ENCODE measurements around the gene GLP2R.

The GLP2R gene

GRCh38 chr17:9790316-9790715 lies 35.4 kb upstream of the GLP2R start:
- Histone ChIP-seq H3K27me3 (ENCODE audit: insufficient read depth, poor library complexity, severe bottlenecking) (no peaks in the 10 kb centered on the region), H3K27ac (replicated peaks) (no peak overlapping the region), H3K4me3 (replicated peaks; ENCODE audit: insufficient read depth, low read length) (no peak overlapping the region)
- DNase-seq (ENCODE audit: low read depth in 1 of 2, low spot score in 1 of 2) = no peak
- TF ChIP-seq SPI1 (IDR thresholded peaks at IDR 0.05; ENCODE audit: borderline replicate concordance, low read depth) = no peak
- TF ChIP-seq CTCF (IDR thresholded peaks at IDR 0.05; ENCODE audit: insufficient read depth, low read length) = no peak

- H3K4me3 ChIP-seq (replicated peaks; ENCODE audit: insufficient read depth, low read length) = no peak within 1 kb of the TSS
- no peak within 1 kb of the TSS for H3K27ac ChIP-seq (replicated peaks)
- no peak for TF ChIP-seq CTCF (IDR thresholded peaks at IDR 0.05; ENCODE audit: insufficient read depth, low read length)
- no peak for TF ChIP-seq GABPA (IDR thresholded peaks at IDR 0.05; ENCODE audit: low read depth)
- no peak for TF ChIP-seq SPI1 (IDR thresholded peaks at IDR 0.05; ENCODE audit: borderline replicate concordance, low read depth)
- TF ChIP-seq POLR2AphosphoS5 (IDR thresholded peaks at IDR 0.05; ENCODE audit: low read depth) = no peak
- no peak for TF ChIP-seq REST (IDR thresholded peaks at IDR 0.05; ENCODE audit: insufficient replicate concordance, low read depth)
- no peaks in the 10 kb centered on the region for H3K27me3 ChIP-seq (ENCODE audit: insufficient read depth, poor library complexity, severe bottlenecking)
- DNase-seq (ENCODE audit: low read depth in 1 of 2, low spot score in 1 of 2) = no peak
Measured at GRCh38 chr17:9790889-9791876, 34.5 kb upstream of the GLP2R start, which contains the start of gene DHRS7C. Gene DHRS7C (minus strand): TSS chr17:9791592. CDS start chr17:9791284, 308 bp downstream.

- DNase-seq (ENCODE audit: low read depth in 1 of 2, low spot score in 1 of 2) = no peak
- H3K4me3 ChIP-seq (replicated peaks; ENCODE audit: insufficient read depth, low read length) = no peak overlapping the region
- H3K27ac ChIP-seq (replicated peaks) = no peak overlapping the region
- H3K27me3 ChIP-seq (ENCODE audit: insufficient read depth, poor library complexity, severe bottlenecking) = no peaks in the 10 kb centered on the region
- TF ChIP-seq REST (IDR thresholded peaks at IDR 0.05; ENCODE audit: insufficient replicate concordance, low read depth) (no peak), GABPA (IDR thresholded peaks at IDR 0.05; ENCODE audit: low read depth) (no peak), POLR2AphosphoS5 (IDR thresholded peaks at IDR 0.05; ENCODE audit: low read depth) (no peak)
Measured at GRCh38 chr17:9792181-9792840, 33.4 kb upstream of the GLP2R start.

GRCh38 chr17:9798008-9798407 lies 27.7 kb upstream of the GLP2R start:
- Histone ChIP-seq H3K27me3 (ENCODE audit: insufficient read depth, poor library complexity, severe bottlenecking) (no peaks in the 10 kb centered on the region), H3K27ac (replicated peaks) (no peak overlapping the region), H3K4me3 (replicated peaks; ENCODE audit: insufficient read depth, low read length) (no peak overlapping the region)
- DNase-seq (ENCODE audit: low read depth in 1 of 2, low spot score in 1 of 2) = no peak
- TF ChIP-seq CTCF (IDR thresholded peaks at IDR 0.05; ENCODE audit: insufficient read depth, low read length) (no peak), GABPA (IDR thresholded peaks at IDR 0.05; ENCODE audit: low read depth) (no peak), SPI1 (IDR thresholded peaks at IDR 0.05; ENCODE audit: borderline replicate concordance, low read depth) (no peak), REST (IDR thresholded peaks at IDR 0.05; ENCODE audit: insufficient replicate concordance, low read depth) (no peak), POLR2AphosphoS5 (IDR thresholded peaks at IDR 0.05; ENCODE audit: low read depth) (no peak)
